NCI-H1930 (cell line): ENCODE data around the gene CALR3.
"Not testable (repeated sequence)": the region's sequence is repeated elsewhere in the genome, so short reads cannot be mapped to it uniquely, and the experiment has no call there.

ENCODE experiments used
- DNase-seq, 2 experiments: peaks; one replicate each; lab custom pipeline; 2025; lab: John Stamatoyannopoulos, UW

CALR3 gene

DNA sequence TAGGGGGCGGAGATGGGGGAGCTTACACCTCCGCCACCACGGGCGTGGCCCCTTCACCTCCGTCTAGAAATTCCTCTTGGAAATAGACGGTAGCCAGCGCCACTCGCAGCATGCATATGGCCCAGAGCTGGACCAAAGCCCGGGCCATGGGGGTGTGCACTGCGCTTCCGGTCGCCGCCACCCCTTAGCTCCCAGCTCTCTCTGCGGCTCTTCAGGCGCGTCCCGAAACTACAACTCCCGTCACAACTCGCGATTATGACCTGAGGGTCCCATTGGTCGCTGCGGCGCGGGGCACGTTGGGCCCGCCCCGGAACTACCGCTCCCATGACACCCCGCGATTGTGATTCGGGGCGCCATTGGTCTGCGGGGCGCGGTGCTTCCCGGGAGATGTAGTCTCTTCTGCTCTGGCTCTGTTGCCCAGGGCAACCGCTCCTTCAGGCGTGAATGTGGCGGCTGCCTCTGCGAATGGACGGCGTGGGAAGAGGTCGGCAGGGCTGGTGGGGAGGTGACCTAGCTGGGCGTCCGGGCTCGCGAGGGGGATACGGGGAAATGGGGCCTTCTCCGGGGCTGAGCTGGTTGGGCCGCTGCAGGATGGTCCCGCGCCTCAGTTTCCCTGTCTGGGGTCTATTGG, at the start of gene CALR3, which contains the start of gene C19orf44:
Gene CALR3 (minus strand): TSS at position 186 of the 631 bp plus-strand sequence. CDS start 38 bp downstream, at position 148.
Gene C19orf44 (plus strand): TSS at position 413 of the 631 bp plus-strand sequence. CDS start 4,399 bp downstream, outside the sequence.
- DNase-seq, result peak; percentile 92 to 94

- DNase-seq, result no peak
These were observed 48.7 kb upstream of the CALR3 start for GRCh38 chr19:16544473-16545231.

GRCh38 chr19:16543734-16544133, 47.8 kb upstream of the CALR3 start:
- not testable (repeated sequence) for DNase-seq

DNA sequence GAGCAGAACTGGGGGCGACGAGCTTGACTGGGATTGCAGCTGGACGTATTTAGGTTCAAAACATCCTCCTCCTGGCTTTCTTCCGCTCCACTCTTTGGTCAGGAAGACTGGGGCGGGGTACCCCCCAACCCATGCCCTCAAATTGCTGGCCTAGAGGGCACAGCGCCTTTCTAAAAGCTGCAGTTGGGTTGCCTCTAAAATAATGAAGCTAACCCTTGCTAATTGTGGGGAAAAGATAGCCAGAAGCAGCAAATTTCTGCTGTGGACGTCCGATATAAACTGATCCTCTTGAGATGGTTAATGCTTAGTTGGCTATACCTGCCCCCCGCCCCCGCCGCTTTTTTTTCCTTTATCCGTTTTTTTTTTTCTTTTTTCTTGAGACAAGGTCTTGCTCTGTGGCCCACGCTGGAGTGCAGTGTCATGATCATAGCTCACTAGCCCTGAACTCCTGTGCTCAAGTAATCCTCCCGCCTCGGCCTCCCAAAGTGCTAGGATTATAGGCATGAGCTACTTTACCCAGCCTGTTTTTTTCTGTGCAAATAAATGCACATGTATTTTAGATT, 47.0 kb upstream of the CALR3 start:
- no peak for DNase-seq

DNA sequence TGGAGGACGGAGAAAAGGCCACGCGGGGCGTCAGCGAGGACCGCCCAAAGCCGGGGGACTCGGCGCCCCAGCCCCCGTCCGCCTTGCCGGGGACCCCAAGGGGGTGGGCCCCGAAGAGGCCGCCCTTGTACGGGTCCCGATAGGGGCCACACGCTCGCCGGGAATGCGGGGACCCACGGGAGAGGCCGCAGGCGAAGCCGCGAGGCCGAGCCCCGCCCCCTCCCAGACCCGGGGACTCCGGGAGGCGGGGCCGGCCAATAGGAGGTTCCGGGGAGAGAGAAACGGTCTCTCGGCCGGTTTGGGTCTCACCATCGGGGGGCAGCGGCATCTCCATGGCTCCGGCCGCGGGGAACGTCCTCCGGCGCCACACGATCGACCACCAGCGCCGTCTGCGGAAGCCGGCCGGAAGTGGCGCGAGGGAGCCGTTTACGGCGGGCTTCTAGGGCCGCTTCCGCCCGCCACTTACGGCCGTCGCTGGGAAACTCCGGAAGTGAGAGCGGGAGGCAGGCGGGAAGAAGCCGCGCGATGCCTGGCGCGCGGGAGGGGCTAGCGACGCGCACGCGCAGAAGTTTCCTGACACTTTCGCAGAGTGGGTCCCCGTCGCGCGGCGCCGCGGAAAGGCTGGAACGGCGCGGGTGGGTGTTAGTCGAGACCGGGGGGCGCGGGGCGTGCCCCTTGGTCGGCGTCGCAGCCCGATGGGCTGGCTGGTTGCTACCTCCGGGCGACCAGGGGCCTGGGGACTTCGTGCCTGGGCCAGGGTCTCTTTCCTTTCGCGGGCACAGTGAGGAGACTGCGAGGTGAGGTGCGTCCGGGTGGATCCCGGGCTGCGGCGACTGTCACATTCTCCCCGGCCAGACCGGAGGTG, 46.3 kb upstream of the CALR3 start, which contains the start of gene CHERP:
Gene CHERP (minus strand): TSS at position 393 of the 865 bp plus-strand sequence. CDS start 59 bp downstream, at position 334.
- DNase-seq, result peak; percentile 80 to 90

GRCh38 chr19:16541526-16542044, 45.6 kb upstream of the CALR3 start:
- no peak for DNase-seq

- DNase-seq, result no peak
These were observed 45.0 kb upstream of the CALR3 start for GRCh38 chr19:16540948-16541347.

GRCh38 chr19:16537111-16537510, 41.1 kb upstream of the CALR3 start:
- DNase-seq, result no peak

DNA sequence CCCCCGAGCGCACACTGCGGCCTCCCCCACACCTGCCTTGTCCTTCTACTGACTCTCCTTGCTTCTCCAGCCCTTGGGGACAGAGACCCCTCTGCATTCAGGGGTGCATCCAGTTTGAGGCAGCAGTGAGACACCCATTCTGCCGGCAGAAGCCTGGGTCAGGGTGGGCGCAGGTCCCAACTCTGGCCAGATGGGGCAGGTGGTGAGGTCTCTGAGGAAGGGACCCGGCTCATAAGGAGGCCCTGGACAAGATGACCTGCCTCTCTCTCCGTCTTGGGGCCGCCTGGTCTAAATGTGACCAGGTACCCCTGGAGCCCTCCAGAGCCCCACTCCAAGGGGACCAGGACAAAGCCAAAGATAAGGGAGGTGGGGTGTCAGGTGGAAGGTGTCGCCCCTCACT, 40.2 kb upstream of the CALR3 start:
- no peak for DNase-seq

GRCh38 chr19:16535381-16535780, 39.4 kb upstream of the CALR3 start:
- DNase-seq, result no peak

DNA sequence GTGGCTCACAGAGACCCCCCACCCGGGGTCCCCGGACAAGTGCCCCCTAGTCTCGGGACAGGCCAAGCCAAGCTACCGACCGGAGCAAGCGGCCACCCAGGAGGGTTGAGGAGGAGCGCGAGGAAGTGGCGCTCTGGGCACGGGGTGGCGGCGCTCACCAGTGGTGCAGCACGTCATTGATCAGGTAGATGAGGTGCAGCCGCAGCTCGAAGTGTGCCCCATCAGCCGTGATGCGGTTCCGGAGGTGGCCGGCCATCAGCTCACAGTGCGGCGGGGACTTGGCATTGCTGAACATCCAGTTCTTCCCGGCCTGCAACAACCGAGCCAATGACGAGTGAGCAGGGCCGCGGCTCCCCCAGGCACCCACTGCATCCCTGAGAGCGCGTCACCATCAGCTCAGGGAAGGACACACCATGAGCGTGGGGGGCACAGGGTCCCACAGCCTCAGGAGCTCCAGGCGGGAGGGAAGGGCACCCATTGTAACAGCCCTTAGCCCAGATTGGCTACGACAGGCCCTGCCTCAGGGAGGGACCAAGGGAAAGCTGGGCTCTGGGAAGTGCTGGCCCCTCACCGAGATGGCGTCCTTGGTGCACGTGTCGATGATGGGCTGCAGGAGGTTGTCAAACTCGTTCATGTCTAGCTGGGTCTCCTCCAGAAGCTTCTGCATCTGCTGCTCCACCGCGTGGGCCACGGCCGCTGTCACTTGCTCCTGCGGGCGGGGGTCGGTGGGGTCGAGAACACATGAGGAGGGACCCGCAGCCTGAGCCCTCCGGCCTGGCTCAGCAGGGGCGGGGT, 36.7 kb upstream of the CALR3 start:
- DNase-seq, result no peak

- no peak for DNase-seq
These were observed 35.4 kb upstream of the CALR3 start for GRCh38 chr19:16531380-16531669.

DNA sequence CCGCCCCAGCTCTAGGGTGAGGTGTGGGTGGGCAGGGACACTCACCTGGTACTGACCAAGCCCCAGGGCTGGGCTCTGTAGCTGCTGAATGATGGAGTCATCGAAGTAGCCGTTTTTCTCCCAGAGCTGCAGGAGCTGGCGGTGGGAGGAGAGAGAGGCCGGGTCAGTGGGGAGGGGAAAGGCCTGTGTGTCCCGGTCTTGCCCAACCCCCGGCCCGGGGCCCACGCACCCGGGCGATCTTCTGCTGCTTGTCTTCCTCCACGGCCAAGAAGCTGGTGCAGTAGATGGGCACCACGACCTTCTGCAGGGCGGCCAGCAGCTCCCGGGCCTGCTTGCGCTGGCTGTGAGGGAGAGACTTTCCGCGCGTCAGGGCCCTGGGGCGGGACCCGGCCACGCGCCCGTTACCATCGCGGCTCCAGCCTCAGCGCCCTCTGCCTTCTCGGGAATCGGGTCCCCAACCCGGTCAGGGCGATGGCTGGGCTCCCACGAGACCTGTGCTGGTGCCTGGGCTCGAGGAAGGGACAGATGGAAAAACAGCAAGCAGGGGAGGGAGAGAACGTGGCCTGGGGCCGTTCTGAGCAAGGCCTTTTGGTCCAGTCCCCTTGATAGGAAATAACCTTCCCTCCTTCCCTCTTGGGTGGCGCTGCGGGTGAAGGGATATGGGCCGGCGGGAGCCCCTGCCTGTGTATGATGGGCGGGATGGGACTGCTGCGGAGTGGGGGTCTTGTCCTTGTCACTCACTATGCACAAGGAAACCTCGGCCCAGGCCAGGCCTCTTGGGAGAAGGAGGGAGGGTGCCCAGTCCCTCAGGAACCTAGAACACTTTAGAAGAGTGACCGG, 34.8 kb upstream of the CALR3 start:
- DNase-seq, result no peak

DNA sequence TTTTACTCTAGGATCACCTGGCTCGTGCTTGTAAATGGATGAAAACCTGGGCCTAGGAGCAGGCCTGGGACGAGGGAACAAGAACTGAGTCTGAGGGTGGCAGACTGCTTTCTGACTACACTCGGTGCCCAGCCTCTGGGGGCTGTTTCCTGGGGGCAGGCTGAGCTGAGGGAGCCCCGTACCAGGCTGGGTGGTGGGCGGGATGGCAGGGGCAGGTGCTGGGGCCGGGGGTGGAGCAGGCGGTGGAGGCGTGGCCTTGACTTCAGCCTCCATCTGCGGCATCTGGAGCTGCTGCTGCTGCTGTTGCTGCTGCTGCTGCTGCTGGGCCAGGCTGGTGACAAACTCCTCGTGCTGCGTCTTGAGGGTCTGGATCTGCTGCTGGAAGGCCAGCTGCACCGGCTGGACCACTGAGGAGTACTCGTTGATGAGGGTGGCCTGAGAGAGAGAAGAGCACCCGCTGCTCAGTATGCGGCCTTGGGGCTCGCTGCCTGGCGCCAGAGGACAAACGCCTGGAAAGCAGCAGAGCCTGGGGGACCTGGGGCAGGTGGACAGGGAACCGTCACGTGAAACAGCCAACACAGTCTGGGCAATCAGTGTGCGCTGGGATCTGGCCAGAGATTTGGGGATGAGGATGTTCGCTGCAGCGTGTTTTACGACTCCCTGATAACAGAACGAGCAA, 33.6 kb upstream of the CALR3 start:
- no peak for DNase-seq

GRCh38 chr19:16527971-16528521, 32.1 kb upstream of the CALR3 start:
- no peak for DNase-seq

GRCh38 chr19:16527334-16527935, 31.5 kb upstream of the CALR3 start:
- no peak for DNase-seq

- DNase-seq, result no peak
These were observed 29.9 kb upstream of the CALR3 start for GRCh38 chr19:16525751-16526481.
